Stomach (tissue), 4 donors: Measurements from ENCODE around the gene PLCXD1.

ENCODE experiments used
- EP300 ChIP-seq: sonication (generic); formaldehyde crosslinking; IDR thresholded peaks from one replicate; pipeline ENCODE4 v1.6.1; 2017; ENCODE audit warnings: antibody characterized with exemption
- POLR2A ChIP-seq, 4 donors: fragments of 450-650 bp; IDR thresholded peaks; one replicate each; pipeline ENCODE4 v1.6.1; 2016; ENCODE audit warnings: antibody characterized with exemption in 4 of 4, control low read depth in 2 of 4, mild to moderate bottlenecking in 1 of 4, moderate library complexity in 1 of 4
- POLR2AphosphoS5 ChIP-seq, 3 donors: sonication (generic); formaldehyde crosslinking; IDR thresholded peaks; one replicate each; pipeline ENCODE4 v1.6.1; 2016; ENCODE audit warnings: antibody characterized with exemption in 3 of 3
- TF ChIP-seq, protein P1 (sequence below), 7 experiments: fragments of 450-650 bp in 4 of 7; fragments of 200-600 bp in 3 of 7; sonication (generic) in 3 of 7; IDR thresholded peaks; one replicate each; pipeline ENCODE4 v1.5.1; 2016 to 2019; ENCODE audit warnings: antibody characterized with exemption in 7 of 7, control low read depth in 2 of 7, mild to moderate bottlenecking in 1 of 7

DNA sequence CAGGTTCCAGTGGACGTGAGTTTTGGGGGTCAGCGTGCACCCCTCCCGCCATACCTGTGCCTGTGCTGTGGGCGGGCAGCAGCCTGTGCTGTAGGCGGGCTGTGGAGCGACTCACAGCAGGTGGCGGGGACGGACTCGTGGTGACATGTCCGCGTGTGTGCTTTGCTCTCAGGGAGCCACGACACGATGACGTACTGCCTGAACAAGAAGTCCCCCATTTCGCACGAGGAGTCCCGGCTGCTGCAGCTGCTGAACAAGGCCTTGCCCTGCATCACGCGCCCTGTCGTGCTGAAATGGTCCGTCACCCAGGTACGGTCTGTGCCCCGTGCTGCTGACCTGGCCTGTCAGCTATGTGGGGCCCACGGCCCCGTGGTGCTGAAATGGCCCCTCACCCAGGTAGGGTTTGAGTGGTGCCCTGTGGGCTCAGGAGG lies 7.4 kb downstream of the PLCXD1 start:
- TF ChIP-seq, protein P1, sequence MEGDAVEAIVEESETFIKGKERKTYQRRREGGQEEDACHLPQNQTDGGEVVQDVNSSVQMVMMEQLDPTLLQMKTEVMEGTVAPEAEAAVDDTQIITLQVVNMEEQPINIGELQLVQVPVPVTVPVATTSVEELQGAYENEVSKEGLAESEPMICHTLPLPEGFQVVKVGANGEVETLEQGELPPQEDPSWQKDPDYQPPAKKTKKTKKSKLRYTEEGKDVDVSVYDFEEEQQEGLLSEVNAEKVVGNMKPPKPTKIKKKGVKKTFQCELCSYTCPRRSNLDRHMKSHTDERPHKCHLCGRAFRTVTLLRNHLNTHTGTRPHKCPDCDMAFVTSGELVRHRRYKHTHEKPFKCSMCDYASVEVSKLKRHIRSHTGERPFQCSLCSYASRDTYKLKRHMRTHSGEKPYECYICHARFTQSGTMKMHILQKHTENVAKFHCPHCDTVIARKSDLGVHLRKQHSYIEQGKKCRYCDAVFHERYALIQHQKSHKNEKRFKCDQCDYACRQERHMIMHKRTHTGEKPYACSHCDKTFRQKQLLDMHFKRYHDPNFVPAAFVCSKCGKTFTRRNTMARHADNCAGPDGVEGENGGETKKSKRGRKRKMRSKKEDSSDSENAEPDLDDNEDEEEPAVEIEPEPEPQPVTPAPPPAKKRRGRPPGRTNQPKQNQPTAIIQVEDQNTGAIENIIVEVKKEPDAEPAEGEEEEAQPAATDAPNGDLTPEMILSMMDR (IDR thresholded peaks at IDR 0.05) = no peak
- TF ChIP-seq EP300 (no peak), POLR2AphosphoS5 (IDR thresholded peaks at IDR 0.05) (no peak), POLR2A (IDR thresholded peaks at IDR 0.05) (no peak)
